KG1 (cell line): ENCODE results near the gene SDK2.

Experiments
- DNase-seq: peaks from one replicate; lab custom pipeline; 2025; lab: John Stamatoyannopoulos, UW

Gene SDK2

GRCh38 chr17:73650617-73651200 is 6.5 kb upstream of the SDK2 start:
- DNase-seq = no peak

- DNase-seq = no peak
Observed at GRCh38 chr17:73650140-73650539, 5.9 kb upstream of the SDK2 start.

- no peak for DNase-seq
Observed at GRCh38 chr17:73648974-73649373, 4.7 kb upstream of the SDK2 start.

- no peak for DNase-seq
Observed at GRCh38 chr17:73648543-73648820, 4.2 kb upstream of the SDK2 start.

DNA sequence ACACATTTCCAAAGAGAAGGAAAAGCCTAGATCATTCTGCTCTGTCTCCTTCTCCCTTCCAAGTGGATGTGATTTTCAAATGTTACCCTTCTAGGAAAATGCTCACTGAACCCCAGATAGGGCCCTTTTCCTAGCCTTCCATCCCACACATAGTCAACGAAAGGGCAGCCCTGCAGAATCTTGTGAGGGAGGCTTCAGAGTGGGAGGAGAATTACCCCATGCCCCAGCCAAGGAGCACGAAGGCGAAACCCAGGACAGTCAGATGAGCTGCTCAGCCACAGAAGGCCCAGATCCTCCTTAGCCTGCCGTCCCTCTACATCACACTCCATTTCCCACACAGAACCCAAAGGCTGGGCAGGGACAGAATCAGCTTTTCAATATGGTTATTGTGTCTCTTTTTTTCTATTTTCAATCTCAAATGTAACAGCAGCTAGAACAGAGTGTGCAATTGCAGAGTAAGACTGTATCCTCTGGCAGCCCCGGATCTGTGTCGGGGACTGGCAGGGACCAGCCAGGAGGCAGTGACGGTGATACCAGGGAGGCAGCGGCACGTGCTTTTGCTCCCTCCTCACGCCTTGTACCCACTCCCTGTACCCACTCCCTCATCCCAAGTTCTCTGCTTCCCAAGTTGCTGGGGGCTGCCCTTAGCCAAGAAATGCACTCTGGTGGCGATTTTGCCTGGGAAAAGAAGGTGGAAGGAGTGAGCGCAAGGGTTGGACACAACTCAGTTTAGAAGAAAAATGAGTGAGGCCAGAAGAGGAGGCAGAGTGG is 3.7 kb upstream of the SDK2 start:
- no peak for DNase-seq

DNA sequence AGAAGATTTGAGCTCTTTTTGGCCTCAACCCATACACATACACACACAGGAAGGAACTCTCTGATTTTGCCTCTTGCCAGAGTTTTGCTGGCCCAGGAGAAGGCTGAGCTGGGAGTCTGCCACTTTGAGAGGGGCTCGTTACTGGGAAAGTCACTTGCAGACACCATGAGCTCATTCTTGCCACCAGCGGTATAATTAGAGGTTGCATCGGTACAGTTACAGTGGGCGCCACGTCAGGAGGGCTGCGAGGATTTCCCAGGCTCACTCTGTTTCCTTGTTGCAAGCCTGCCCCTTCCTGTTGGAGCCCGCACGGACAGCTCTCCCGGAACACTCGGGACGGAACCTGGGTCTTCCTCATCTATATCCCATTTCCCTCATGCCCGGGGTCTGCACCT is 3.1 kb upstream of the SDK2 start:
- DNase-seq = no peak

DNA sequence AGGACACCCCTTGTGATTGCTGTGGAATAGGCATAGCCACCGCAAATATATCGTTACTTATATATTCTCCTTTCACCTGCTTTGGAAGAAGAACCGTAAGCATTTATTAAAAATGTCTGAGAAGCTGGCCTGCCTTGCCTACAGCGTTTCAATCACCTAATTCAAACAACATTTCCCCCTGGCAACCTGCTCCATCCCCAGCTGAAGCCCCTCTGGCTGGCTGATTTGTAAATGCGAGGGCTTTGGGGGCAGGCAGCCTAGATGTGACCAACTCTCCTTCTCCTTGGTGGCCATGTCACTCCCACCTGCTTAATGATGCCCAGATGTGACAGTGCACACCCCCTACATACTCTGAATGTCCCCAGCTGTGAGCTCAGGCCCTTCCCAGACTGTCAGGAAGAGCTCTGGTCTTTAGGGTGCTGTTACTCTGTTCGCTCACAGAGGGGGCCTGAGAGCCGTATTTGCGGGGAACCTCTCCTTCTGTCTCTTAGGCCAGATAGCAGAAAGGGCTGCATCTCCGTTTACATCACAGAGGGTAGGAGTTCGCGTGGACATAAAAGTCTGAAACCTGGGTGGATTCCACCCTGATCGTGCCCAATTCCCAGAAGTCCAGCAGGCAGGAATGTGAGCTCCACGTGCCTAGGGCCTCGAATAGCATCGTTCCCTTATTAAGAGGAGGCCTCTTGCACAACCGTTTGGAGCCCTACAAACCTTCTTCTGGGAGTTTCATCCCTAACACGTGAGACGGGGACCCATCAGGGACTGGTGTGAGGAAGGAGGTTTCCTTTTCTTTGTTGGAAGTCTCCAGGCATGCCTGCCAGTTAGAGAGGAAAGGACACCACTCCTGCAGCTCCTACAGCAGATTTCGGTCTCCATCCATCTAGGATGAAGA is 2.4 kb upstream of the SDK2 start:
- no peak for DNase-seq

DNA sequence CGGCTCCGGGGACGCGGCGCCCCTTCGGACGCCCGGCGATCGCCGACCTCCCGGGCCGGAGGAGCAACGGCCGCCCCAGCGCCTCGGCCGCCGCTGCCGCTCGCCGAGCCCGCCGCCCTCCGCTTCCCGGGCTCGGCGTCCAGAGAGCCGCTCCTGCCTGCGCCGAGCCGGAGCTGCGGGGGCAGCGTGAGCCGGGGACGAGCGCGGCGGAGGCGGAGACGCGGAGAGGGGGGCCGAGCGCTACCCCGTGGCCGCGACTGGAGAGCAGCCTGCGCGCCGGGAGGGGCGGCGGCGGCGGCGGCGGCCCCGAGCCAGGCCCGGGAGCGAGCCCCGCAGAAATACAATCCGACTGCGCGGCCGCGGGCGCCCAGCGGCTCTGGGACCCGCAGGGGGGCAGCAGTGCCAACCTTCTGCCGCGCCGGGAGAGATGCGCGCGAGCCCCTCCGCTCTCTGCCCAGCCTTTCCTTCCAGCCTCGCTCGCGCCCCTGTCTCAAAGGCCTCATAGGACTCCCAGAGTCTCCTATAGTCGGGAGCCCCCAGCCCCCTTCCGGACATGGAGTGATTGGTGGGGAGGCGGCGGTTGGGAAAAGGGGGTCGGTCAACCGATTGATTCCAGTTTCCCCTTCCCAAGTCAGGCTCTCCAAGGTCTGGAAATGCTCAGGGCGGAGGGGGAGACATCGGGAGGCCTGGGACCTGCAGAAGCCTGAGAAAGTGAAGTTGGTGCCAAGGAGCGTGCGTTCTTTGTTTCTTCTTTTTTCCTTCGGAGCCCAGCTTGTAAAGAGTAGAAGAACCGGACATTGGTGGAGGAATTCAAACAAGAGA is 1.0 kb upstream of the SDK2 start:
- DNase-seq = no peak

GRCh38 chr17:73643852-73644144 is 447 bp downstream of the SDK2 start:
- DNase-seq = no peak

DNA sequence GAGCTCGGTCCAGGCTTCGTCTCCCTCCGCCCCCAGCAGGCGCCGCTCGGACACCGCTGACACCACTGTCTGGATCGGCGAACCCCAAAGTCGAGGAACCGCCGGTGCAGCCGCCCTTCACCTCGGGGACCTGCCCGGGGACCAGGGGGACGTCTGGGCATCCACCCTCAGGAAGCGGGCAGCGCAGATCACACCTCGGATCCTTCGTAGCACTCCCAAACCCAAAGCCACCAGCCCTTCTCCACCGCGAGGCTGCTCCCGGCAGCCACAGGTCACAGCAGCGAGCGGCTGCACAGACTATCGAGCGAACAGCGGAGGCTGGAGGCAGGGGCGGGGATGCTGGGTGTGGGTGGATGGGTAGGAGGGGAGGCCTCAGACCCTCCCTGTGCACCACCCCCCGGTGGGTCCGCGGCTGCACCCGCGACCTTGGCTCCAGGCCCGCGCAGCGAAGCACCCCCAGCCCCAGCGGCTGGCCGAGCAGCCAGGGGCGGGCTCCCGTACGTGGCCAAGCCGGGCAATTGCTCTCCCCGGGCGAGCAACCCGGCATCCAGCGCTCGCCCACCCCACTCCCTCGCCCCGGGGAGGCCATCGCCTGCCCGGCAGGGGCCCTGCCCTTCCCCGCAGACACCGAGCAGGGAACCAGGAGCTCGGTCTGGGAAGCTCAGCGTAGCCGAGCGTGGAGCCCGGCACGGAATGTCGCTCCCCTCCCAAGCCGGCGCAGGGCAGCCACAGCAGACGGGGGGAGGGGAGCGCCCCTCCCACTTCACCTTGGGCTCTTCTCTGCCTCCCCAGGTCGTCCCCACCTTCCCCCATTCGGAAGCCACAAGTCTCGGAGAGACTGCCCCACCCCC is 1.0 kb downstream of the SDK2 start:
- no peak for DNase-seq

GRCh38 chr17:73642659-73643000 is 1.6 kb downstream of the SDK2 start:
- DNase-seq = no peak

DNA sequence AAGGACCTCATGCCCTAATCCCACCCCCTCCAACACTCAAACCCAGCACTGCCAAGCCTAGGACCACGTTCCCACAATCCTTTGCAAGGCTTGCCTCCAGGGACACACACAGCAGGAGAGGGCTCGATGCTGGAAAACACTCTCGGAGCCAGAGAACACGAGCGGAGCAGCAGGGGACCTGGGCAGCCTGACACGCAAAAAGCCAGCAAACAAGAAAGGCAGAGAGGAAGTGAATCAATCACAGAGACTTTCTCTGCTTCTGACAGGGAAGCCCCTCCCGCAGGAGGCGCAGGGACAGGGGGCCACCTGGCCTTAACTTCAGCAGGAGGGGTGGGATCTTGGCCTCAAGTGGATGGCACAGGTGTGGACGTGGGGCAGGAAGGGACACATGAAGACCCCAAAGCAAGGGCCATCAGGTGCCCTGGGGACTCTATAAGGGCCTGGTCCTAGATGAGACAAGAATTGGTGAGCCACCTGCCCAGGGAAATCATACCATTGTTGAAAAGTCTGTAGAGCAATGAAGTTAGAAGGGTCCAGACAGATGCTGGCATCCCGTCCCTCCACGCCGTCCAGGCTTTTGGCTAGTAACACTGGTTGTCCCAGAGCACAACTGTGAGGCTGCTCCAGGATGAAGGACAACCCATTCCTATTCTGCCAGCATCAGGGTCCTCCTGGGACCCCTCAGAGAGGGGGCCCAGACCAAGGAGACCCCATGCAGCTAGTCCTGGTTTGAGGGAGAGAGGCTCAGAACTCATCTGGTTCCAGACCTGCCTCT is 2.2 kb downstream of the SDK2 start:
- DNase-seq = no peak

GRCh38 chr17:73640691-73641090 is 3.6 kb downstream of the SDK2 start:
- no peak for DNase-seq

DNA sequence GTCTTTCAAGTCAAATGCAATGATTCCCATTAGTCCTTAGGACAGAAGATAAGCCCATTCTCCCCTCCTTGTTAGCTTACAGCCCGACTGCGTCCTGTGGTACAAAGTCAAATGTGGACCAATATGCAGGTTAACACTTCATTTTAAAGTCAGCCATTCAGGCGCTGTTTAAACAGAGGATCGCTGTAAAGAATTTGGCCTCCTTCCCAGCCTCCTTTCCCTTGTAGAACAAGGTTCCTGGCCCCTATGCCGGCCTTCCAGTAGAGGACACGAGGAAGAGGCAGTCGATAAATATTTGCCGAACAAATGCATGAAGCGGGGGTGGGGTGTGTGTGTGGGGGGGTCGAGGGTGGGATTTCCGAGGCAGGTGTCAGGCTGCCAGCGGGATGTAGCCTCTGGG is 4.3 kb downstream of the SDK2 start:
- DNase-seq = no peak

DNA sequence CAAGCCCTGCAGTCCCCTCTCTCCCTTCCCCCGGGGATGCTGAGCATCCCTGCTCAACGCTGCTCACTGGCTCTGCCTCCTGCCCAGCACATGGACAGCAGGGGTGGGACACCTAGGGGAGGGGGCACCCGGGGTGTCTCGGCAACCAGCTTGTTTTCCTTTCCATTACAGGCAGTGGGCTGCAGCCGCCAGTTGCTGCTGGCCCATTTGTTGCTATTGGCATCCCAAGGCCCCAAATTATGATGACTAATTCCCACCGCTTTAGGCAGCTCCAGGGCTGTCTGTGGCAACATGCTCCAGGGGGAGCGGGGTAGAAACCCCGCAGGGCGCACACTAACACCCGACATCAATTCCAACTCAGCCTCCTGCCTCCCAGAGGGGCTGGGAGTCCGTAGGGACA is 4.9 kb downstream of the SDK2 start:
- no peak for DNase-seq

DNA sequence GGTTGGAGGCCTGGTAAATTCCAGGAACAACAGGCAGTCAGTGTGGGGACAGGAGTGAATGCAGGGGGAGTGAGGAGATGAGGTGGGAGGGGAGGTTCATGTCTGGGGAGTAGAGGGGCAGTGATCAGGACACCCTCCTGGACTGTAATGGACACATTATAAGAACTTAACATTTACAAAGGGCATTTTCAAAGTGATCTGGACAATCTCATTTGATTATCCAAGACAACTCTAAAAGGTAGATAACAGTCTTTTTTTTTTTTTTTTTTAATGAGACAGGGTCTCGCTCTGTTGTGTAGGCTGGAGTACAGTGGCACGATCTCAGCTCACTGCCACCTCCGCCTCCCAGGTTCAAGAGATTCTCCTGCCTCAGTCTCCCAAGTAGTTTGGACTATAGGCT is 5.7 kb downstream of the SDK2 start:
- no peak for DNase-seq

- no peak for DNase-seq
Observed at GRCh38 chr17:73637866-73638265, 6.4 kb downstream of the SDK2 start.

DNA sequence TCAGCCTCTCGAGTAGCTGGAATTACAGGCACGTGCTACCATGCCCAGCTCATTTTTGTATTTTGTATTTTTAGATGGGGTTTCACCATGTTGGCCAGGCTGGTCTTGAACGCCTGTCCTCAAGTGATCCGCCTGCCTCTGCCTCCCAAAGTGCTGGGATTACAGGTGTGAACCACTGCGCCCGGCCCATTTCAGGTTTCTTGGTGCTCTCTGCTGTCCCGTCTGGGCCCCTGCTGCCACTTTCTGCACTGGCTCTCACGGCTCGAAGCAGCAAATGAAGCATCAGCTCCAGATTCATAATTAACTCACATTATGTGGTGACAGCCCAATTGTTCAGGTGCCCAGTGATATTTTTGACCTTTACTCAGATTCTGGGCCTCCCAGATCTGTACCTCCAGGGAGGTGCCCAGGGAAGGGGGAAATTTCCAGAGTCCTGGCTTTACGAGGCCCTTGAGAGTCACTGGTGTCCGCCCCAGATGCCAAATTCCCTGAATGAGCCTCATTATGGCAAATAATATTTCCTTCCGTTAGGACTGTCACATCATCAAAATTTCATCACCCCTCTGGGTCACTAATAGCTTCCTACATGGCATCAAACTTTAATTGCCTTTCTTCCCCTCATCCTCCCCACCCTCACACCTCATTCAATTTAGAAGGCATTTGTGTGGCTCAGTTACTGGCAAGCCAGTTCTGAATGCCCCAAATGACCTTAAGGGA is 9.0 kb downstream of the SDK2 start:
- DNase-seq = no peak

DNA sequence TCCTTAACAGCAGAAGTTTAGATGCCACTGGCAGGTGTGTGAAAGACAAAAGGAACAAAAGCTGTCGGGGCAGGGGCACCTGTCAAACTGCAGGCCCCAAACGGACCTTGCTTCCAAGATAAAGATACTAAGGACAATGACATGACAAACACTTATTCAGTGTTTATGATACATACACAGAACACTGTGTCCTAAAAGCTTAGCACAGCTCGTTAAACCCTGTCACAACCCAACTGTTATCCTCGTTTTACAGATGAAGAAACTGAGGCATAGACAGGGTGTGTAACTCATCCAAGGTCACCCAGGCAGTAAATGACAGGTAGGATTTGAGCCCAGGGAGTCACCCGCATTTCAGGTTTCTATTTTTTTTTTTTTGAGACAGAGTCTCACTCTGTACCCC is 9.6 kb downstream of the SDK2 start:
- DNase-seq = no peak

DNA sequence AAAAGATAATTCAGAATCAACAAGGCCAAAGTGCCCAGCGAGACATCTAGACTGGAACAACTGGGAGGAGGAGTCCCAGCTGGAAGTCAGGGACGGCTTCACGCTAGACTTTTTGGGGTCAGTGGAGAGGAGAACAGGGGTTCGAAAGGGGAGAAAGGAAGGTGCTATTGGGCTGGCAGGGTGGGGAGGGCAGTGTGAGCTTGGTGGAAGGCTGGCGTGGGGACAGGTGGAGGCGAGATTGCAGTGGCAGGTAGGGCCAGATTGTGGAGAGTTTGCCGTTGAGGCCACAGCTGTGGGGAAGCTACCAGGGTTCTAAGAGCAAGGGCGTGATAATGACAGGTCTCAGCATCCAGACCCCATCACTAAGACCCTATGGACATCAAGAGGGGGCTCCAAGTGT is 10.5 kb downstream of the SDK2 start:
- no peak for DNase-seq
